ENCODE data around the gene ATP5PO.
"Not testable (repeated sequence)": the region's sequence is repeated elsewhere in the genome, so short reads cannot be mapped to it uniquely, and the experiment has no call there.

ATP5PO gene

DNA sequence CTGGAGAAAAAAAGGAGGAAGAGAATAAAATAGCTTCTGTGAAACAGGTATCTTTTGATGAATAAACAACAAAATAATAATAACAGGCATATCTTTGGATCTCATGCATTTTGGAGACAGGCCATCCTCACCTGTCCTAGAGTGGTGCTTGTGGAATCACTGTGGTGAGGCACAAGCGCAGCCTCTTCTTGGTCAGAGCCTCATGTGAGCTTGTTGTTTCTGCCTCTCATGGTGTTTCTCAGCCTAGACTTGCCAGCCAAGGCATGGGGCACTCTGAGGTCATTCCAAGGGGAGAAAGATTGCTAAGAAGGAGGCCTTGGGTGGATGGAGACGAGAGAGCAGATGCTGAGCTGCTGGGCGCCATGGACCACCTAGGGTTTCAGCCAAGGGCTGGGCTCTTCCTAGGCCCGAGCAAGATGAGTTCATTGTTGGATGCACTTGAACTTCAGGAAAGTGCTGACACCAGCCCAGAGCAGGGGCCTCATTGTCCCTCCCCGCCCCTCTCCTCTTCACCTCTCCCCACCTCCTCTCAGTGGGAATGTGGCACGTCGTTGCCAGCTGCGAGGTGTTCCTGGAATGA lies 49.5 kb downstream of the ATP5PO start:
- no peak for DNase-seq

GRCh38 chr21:33865176-33865575 lies 50.4 kb downstream of the ATP5PO start:
- DNase-seq, result no peak

- DNase-seq, result no peak
These were observed 51.5 kb downstream of the ATP5PO start for GRCh38 chr21:33864150-33864549.

- DNase-seq, result not testable (repeated sequence)
These were observed 52.4 kb downstream of the ATP5PO start for GRCh38 chr21:33863191-33863590.

DNA sequence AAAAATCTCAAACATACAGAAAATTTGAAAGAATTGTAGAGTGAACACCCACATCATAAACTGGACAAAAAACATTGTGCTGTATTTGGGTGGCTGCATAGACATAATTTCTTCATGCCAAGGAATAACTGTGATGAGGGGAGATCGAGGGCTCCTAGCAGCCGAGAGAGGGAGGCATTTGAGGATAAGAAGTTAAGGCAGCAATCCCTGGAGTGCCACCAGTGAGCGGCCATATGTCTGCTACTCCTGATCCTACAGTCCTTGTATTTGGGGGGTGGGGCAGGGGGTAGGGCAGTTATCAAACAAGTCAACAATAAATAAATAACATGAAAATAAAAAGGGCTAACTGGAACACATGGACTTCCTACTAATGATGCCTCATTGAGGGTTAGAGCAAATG lies 54.5 kb downstream of the ATP5PO start:
- peak in 1 of 2 experiments; percentile 51 for DNase-seq

- DNase-seq, result no peak
These were observed 55.2 kb downstream of the ATP5PO start for GRCh38 chr21:33860332-33860879.

DNA sequence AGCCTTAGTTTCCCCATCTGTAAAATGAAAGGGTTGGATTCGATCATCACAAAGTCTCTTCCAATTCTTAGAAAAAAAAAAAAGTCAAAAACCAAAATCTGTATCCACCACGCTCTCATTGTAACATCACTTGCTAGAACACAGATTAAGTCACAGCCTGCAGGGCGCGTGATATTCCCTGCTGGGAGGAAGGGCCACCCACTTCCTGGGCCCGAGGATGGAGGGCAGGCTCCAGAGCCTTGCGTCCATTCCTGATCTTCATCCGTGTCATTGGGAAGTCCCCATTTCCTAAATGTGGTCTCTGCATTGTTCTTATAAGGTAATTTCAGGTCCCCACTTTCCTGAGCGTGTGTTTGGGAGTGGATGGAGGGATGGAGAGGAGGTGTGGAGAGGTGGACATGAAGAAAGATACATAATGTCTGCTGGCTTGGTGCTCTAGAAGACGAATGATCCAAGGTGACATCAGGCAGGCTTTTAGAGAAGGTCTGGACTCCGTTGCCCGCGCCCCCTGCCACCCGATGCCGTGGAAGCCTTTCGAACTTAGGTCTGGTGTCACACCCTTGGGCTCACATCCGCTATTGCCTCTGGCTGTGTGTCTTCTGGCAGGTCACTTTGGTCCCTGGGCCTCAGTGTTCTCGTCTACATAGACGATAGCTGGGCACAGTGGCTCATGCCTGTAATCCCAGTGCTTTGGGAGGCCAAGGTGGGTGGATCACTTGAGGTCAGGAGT lies 56.1 kb downstream of the ATP5PO start:
- DNase-seq, result no peak

GRCh38 chr21:33858667-33859372 lies 56.8 kb downstream of the ATP5PO start:
- no peak for DNase-seq

DNA sequence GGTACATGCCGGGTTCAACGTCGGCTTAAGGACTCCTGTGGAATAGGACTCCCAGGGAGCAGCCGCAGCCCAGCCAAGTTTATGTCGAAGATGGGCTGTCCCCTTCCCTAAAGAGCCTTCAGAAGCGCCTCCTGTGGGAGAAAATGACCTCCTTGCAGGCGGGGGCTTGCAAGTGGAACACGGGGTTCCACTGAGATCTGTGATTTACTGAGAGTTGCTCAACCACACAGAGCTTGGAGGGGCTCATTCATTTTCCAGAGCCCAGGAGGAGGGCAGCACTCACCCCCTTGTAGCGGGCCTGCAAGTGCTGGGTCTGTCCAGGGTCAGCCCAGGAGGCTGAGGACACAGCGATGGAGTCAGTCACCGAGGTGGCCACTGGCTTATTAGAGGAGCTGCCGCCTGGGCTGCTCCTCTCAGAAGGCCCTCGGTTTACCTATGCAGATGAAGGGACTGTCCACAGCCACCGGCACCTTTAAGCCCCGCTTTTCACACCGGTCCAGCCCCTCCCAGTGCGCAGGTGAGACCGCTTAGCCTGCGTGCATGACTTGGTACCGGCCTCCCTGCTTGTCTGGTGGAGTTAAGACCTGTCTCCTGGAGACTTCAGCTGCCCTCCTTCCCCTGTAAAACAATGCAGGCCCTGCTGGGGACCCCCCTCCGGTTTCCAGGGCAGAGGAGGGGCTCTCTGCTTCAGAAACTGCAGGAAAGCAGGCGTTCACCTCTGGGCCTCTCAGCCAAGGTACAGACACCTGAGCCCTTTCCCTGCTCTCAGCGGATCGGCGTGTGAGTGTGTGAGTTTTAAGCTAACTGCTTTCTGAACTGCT lies 57.5 kb downstream of the ATP5PO start:
- no peak for DNase-seq

GRCh38 chr21:33856893-33857527 lies 58.6 kb downstream of the ATP5PO start:
- DNase-seq, result peak; percentile 77 to 93

DNA sequence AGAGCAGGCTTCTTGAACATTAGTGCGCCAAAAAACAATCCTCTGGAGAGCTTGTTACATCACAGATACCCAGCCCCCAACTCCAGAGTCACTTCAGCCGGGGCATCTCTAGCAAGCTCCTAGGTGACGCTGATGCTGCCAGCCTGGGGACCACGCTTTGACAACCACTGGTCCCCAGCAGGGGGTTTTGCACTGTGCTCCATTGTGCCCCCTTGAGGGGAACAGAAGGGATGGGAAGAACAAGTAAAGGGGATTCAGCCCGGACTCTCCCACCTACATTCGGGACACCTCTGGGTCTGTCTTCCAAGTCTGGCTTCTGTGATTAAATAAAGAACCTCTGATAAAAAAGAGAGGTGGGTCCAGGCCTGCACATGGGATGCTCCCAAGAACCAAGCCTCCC lies 60.4 kb downstream of the ATP5PO start:
- DNase-seq, result no peak

- DNase-seq, result no peak
These were observed 61.0 kb downstream of the ATP5PO start for GRCh38 chr21:33854604-33855003.
